VCaP (cell line): ENCODE data around the gene BIK.

Experiments
- H3K27ac ChIP-seq: fragments of 450-650 bp; 2 replicates; pipeline ENCODE4 v1.5.1; 2017
- CTCF ChIP-seq: fragments of 450-650 bp; conservative IDR thresholded peaks from 2 replicates; pipeline ENCODE4 v1.5.1; 2017; ENCODE audit warnings: mild to moderate bottlenecking, moderate library complexity

Gene BIK

GRCh38 chr22:43159484-43160178 is 49.1 kb downstream of the BIK start:
- no peak overlapping the region for H3K27ac ChIP-seq

DNA sequence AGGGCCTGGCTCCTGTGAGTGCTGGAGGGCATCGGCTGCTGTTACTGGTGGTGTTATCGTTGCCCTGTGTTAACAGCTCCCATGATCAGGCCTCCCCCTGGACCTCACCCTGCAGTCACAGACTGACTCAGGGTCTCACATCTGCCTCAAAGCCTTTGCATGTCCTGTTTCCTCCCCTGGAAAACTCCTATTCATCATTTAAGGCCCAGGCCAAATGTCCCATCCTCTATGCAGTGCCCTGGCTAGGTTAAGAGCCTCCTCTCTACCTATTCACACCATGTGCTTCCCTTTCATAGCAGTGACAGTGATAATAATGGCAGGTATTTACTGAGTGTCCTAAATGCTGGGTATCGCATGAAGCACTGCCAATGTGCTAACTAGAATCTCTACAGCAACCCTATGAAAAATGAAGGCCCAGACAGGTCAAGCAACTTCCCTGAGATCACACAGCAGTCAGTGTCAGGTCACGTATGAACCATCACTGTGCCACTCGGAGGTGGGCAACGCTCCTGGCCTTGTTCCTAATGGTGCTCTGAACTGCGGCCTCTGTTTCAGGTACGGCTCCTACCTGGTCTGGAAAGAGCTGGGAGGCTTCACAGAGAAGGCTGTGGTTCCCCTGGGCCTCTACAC is 50.1 kb downstream of the BIK start:
- H3K27ac ChIP-seq = no peak overlapping the region
- TF ChIP-seq CTCF = no peak

More at GRCh38 chr22:43159484-43160178, 49.1 kb downstream of the BIK start:
- peak; percentile 35 for TF ChIP-seq CTCF

- H3K27ac ChIP-seq = peak overlapping the region; percentile 60; the same call in 1 of the 2 replicates
- no peak for TF ChIP-seq CTCF
Observed at GRCh38 chr22:43162412-43163150, 52.0 kb downstream of the BIK start.

- H3K27ac ChIP-seq = peak overlapping the region; percentile 60; the same call in 1 of the 2 replicates
- no peak for TF ChIP-seq CTCF
Observed at GRCh38 chr22:43163241-43163795, 52.8 kb downstream of the BIK start.

GRCh38 chr22:43164636-43165035 is 54.1 kb downstream of the BIK start:
- H3K27ac ChIP-seq = peak overlapping the region; percentile 60
- no peak for TF ChIP-seq CTCF

GRCh38 chr22:43166132-43166930 is 55.8 kb downstream of the BIK start:
- TF ChIP-seq CTCF = no peak
- H3K27ac ChIP-seq = no peak overlapping the region
